DOHH2 (cell line): ENCODE data around the gene AUTS2.
A peak's percentile ranks its signal among the peaks of the same experiment; 100 is the strongest.

ENCODE experiments used
- CTCF ChIP-seq: fragments of 200-600 bp; sonication (generic); IDR thresholded peaks from one replicate; pipeline ENCODE4 v1.5.1; 2014; ENCODE audit warnings: antibody characterized with exemption, mild to moderate bottlenecking, low read depth, low read length; ENCODE audit not compliant: poor library complexity, severe bottlenecking
- EZH2phosphoT487 ChIP-seq: fragments of 200-600 bp; sonication (generic); IDR thresholded peaks from 2 replicates; pipeline ENCODE4 v1.6.1; 2017; ENCODE audit warnings: borderline replicate concordance, mild to moderate bottlenecking, antibody characterized with exemption, low read length, moderate library complexity, mixed read lengths

GRCh38 chr7:70694971-70695794, 1096.9 kb downstream of the AUTS2 start:
- no peak for TF ChIP-seq CTCF
- TF ChIP-seq EZH2phosphoT487 = peak; percentile 27; the same call in 1 of the 2 replicates
